Mucosa of gallbladder (tissue), 1 donor: ENCODE measurements around the gene MROH8. TPM values are rescaled to one million over a fixed set of nuclear protein-coding genes. Genes with fewer than 3 reads are reported as not detected.
"Not testable (repeated sequence)": the region's sequence is repeated elsewhere in the genome, so short reads cannot be mapped to it uniquely, and the experiment has no call there.

Experiments used
- DNase-seq: peaks from one replicate; pipeline ENCODE4 v3.0.0-alpha.2; 2020; ENCODE audit warnings: low spot score
- total RNA-seq: library from RNA; stranded (reverse); gene quantifications from one replicate; pipeline ENCODE4 v1.2.1, GENCODE V29; 2021
- donor health status: DM: no; HTN: no; CAD: no.

Gene MROH8
- total RNA-seq, 1 donor from 2014 or later: 1.8 TPM

DNA sequence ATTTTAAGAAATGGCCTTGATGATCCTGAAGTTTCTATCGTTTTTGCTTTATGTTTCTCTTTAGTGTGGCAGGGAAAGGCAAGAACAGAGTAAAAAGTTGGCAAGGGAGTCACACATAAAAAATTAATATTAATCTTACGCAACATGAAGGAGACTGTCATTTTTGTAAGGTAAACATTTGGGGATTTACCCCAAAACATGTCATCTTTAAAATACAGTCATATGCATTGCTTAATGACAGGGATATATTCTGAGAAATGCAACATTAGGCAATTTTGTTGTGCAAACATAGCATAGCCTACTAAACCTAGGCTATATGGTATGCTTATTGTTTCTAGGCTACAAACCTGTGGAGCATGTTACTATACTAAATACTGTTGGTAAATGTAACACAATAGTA, 88.9 kb downstream of the MROH8 start:
- DNase-seq: no peak

DNA sequence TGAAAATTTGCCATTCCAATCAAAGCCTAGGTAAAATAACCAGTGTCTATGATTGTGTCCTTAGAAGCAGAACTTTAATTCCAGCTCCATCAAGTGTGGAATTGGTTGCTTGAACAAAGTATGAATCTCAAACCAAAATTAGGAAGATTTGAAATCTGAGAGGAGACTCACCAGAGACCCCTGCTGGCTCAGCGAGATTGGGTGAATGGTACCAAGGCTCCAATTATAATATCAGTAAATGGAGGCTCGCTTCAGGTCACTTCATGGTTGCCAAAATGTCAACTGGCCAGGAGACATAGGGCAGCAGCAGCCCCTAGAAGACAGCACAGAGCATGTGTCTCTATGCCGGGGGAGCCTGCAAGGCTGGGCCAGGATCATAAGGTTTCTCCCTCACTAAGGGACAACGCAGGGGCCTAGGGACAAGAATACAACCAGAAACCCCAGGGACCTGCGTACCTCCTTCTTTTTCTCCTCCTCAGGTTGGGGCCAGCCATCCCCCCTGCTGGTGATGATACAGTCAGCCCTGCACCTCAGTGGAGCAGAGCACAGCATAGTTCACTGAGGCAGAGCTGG, 97.5 kb downstream of the MROH8 start:
- DNase-seq: no peak

DNA sequence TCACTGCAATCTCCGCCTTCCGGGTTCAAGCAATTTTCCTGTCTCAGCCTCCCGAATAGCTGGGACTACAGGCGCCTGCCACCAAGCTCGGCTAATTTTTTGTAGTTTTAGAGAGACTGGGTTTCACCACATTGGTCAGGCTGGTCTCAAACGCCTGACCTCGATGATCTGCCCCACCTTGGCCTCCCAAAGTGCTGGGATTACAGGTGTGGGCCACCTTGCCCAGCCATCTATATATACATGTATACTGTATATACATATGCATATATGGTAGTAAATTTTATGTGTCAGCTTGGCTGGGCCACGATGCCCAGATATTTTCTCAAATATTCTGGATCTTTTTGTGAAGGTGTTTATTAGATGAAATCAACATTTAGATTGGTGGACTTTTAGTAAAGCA, 102.3 kb downstream of the MROH8 start:
- no peak for DNase-seq

DNA sequence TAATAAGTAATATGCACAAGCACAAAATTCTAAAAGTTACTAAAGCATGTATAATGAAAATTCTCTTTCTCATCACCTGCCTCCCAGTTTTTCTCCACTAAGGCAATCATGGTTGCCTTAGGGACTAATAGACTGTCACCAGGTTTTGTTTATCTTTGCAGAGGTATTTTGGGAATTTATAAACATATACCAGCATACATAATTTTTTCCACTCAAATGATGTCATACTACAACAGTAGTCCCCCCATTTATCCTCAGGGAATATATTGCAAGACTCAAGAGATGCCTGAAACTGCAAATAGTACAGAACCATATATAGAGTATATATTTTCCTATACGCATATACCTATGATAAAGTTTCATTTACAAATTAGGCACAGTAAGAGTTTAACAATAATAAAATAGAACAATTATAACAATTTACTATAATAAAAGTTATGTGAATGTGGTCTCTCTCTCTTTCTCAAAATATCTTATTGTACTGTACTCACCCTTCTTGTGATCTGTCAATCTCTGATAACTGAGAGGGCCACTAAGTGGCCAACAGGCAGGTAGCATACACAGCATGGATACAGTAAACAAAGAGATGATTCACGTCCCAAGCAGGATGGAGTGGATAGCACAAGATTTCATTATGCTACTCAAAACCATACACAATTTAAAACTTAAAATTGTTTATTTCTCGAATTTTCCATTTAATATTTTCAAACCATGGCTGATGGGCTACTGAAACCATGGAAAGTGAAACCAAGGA, 103.2 kb downstream of the MROH8 start:
- DNase-seq: no peak

GRCh38 chr20:37072293-37073196, 106.8 kb downstream of the MROH8 start:
- DNase-seq: no peak

DNA sequence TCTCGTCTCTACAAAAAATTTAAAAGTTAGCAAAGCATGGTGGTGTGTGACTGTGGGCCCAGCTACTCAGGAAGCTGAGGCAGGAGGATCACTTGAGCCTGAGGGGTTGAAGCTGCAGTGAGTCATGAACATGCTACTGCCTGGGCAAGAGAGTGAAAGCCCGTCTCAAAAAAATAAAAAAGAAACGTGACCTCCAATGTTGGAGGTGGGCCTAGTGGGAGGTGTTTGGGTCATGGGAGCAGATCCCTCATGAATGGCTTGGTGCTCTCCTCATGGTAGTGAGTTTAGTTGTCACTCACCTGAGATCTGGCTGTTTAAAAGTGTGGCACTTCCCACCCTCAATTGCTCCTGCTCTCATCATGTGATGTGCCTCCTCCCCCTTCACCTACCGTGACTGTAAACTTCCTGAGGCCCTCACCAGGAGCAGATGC, 107.9 kb downstream of the MROH8 start:
- DNase-seq: no peak

DNA sequence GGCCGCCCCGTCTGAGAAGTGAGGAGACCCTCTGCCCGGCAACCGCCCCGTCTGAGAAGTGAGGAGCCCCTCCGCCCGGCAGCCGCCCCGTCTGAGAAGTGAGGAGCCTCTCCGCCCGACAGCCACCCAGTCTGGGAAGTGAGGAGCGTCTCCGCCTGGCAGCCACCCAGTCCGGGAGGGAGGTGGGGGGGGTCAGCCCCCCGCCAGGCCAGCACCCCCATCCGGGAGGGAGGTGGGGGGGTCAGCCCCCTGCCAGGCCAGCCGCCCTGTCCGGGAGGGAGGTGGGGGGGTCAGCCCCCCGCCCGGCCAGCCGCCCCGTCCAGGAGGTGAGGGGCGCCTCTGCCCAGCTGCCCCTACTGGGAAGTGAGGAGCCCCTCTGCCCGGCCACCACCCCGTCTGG, 109.8 kb downstream of the MROH8 start:
- DNase-seq: not testable (repeated sequence)

- no peak for DNase-seq
Observed at GRCh38 chr20:37066168-37066567, 113.2 kb downstream of the MROH8 start.

GRCh38 chr20:37055276-37055675, 124.1 kb downstream of the MROH8 start:
- DNase-seq: no peak

GRCh38 chr20:37053230-37053950, 126.0 kb downstream of the MROH8 start:
- DNase-seq: no peak

Other genes starting within 250 kb of the MROH8 start
- gene SAMHD1, start 227.8 kb downstream of the MROH8 start, total RNA-seq: 80.2 TPM
- 4.6 TPM for gene RBL1, start 83.6 kb downstream of the MROH8 start, total RNA-seq
- 206 TPM for gene RPN2, start 218 bp downstream of the MROH8 start, total RNA-seq
- gene GHRH, start 82.3 kb upstream of the MROH8 start, total RNA-seq: not detected
- gene MANBAL, start 110.1 kb upstream of the MROH8 start, total RNA-seq: 51.6 TPM
- gene SRC, start 166.6 kb upstream of the MROH8 start, total RNA-seq: 210 TPM